Activated CD4-positive, alpha-beta T cell treated with anti-CD3 and anti-CD28 coated beads for 48 hours (primary cell): ENCODE data around the gene AIG1.
"Not testable (repeated sequence)": the region's sequence is repeated elsewhere in the genome, so short reads cannot be mapped to it uniquely, and the experiment has no call there.

Source experiments
- DNase-seq: peaks from one replicate; pipeline ENCODE4 v3.0.0-alpha.2; 2020

AIG1 gene

GRCh38 chr6:143135325-143135724 is 74.6 kb downstream of the AIG1 start:
- no peak for DNase-seq

GRCh38 chr6:143135797-143136561 is 75.3 kb downstream of the AIG1 start:
- no peak for DNase-seq

- no peak for DNase-seq
These were observed 76.0 kb downstream of the AIG1 start for GRCh38 chr6:143136647-143137046.

DNA sequence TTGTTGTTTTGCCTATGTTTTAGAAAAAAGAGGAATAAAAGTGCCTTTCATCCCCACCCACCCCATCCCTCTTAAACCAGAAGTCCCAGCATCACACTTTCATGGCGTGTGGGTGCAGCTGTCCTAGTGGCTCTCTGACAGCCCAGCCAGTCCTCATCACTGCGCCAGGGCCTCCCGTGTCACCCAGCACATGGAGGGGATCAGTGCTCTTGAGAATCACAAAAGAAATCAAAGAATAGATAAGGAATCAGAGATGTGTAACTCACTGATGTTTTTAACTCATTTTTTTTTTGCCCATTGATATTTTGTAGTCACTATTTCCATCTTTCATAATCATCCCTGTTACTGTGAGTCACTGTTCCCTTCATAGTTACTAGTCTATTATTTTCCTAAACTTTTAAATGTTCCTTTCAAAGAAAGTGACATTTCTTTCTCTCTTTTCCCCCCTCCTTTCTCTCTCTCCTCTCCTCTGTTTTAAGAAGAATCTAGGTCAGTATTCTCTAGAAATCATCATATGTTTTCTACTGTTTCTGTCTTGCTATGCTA is 78.6 kb downstream of the AIG1 start:
- peak; percentile 35 for DNase-seq

GRCh38 chr6:143139884-143140283 is 79.2 kb downstream of the AIG1 start:
- DNase-seq, result peak; percentile 67

DNA sequence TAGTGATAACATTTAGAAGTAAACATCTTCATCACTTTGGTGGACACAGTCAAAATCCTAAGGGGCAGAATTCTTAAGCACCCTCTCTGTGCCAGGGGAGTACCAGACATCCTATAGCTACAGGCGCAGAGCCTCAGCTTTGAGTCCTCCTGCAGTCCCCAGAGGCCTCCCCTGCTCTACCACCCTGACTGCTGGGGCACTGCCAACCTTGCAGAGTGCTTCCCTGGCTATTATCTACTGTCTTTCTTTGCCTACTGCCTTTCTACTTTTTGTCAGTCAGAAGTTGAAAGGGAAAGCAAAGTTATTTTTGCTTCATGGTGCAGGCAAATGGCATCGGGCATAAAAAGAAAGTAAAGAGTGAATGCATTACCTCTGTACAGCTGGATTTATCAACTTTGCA is 80.1 kb downstream of the AIG1 start:
- no peak for DNase-seq

- DNase-seq, result no peak
These were observed 80.8 kb downstream of the AIG1 start for GRCh38 chr6:143141442-143141841.

- no peak for DNase-seq
These were observed 85.6 kb downstream of the AIG1 start for GRCh38 chr6:143146186-143146851.

- no peak for DNase-seq
These were observed 89.1 kb downstream of the AIG1 start for GRCh38 chr6:143149771-143150170.

GRCh38 chr6:143150281-143150680 is 89.6 kb downstream of the AIG1 start:
- DNase-seq, result no peak

DNA sequence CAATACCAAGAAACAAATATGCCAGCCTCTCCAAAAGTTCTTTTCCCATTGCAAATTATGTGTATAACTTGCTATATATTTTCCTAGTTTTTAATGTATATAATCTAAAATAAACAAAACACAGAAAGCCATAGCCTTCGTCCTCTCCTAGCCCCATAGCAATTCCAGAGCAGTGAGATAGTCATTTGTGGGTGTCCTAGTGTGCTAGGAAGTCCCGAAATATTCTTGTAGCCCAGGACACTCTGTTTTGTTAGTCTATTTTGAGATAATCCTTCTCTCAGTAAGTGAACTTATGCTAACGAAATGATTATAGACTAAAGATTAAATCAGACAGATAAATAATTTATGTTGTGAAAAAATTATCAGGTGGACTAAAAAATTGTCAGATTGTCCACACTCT is 90.7 kb downstream of the AIG1 start:
- no peak for DNase-seq

DNA sequence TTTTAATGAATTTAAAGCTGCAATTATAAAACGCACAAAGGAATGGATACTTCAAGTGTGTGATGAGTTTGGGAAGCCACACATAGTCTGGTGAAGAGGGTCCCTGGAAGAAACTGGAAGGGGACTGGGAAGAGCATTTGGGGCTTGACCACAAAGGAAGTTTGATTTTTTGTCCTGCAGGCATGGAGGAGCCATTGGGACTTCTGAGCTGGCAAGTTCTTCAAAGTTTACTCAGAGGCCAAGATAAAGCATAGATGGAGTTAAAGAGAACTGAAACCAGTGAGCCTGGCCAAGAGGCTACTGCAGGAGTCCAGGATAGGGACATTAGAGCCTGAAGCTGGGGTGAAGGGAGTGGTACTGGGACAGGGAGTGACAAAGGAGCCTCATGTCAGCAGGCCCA is 95.0 kb downstream of the AIG1 start:
- no peak for DNase-seq

DNA sequence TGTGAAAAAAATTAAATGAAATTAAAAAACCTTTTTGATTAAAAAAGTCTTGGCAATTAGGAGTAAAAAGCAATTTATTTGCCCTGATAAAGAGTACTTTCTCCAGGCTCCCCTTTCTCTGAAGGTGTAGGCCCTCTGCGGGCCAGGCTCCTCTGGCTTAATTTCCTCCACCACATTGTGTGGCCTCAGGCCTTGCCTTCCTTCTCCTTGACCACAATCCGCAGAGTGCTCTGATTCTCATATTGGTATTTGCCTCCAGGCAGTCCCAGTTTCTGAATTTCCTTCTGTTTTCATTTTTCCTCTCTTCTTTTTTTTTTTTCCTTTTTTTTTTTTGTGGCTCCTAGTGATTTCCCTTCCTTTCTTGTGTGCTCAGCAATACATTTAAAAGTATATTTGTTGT is 96.4 kb downstream of the AIG1 start:
- no peak for DNase-seq

GRCh38 chr6:143158113-143158581 is 97.5 kb downstream of the AIG1 start:
- no peak for DNase-seq

DNA sequence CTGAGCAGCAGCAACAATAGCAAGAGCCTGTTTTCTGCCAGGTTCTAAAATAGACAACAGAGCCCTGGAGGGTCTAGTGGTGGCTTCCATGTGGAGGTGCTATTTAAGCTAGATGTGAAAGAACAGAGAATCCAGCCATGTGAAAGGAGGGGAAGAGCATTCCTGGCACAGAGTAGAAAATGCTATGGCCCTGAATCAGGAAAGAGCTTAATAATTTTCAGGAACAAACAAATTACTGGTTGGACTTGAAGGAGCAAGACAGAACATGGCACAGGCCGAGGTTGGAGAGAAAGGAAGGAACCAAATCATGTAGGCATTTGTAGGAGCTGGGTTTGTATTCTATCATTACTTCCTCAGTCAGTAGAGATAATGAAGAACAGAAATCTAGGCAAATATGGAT is 98.3 kb downstream of the AIG1 start:
- DNase-seq, result no peak

GRCh38 chr6:143160015-143160414 is 99.3 kb downstream of the AIG1 start:
- DNase-seq, result no peak

GRCh38 chr6:143160439-143161220 is 99.9 kb downstream of the AIG1 start:
- DNase-seq, result no peak

- DNase-seq, result no peak
These were observed 102.9 kb downstream of the AIG1 start for GRCh38 chr6:143163621-143164020.

GRCh38 chr6:143164565-143165105 is 103.9 kb downstream of the AIG1 start:
- DNase-seq, result no peak

GRCh38 chr6:143165315-143165855 is 104.7 kb downstream of the AIG1 start:
- DNase-seq, result no peak

- DNase-seq, result no peak
These were observed 105.6 kb downstream of the AIG1 start for GRCh38 chr6:143166247-143166695.

DNA sequence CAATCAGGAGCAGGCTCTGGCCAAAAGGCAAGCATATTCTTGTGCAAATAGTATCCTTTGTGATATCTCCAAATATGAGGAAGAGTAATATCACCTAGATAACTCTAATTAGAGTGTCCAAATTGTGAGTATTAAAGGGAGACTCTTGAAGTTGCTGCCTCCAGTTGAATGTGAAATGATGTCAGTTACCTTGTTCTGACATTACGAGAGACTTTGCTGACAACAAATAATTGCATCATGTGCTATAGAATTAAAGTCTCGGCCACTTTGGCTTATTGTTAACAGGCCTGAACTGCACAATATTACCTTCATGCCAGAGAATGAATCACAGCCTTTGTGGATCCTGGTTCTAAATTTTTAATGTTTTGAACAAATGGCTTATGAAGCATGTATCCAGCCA is 106.5 kb downstream of the AIG1 start:
- no peak for DNase-seq

DNA sequence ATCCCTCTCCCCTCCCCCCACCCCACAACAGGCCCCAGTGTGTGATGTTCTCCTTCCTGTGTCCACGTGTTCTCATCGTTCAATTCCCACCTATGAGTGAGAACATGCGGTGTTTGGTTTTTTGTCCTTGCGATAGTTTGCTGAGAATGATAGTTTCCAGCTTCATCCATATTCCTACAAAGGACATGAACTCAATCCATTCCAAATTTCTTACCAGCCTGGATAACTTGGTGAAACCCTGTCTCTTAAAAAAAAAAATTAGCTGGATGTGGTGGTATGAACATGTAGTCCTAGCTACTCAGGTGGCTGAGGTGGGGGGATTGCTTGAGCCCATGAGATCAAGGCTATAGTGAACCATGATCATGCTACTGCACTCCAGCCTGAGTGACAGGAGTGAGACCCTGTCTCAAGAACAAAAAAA is 107.7 kb downstream of the AIG1 start:
- not testable (repeated sequence) for DNase-seq
